KMS-11 (cell line): Measurements from ENCODE around the gene BTNL3.
"Not testable (repeated sequence)": the region's sequence is repeated elsewhere in the genome, so short reads cannot be mapped to it uniquely, and the experiment has no call there.

Source experiments
- H2AFZ ChIP-seq: fragments of 200-600 bp; sonication (generic); 2 replicates; pipeline ENCODE4 v1.6.1; 2016; ENCODE audit warnings: antibody characterized with exemption, mixed run types, low read depth
- H3K27ac ChIP-seq: fragments of 200-600 bp; sonication (generic); 2 replicates; pipeline ENCODE4 v1.6.1; 2016; ENCODE audit warnings: mild to moderate bottlenecking, mixed run types
- H3K27me3 ChIP-seq: fragments of 200-600 bp; sonication (generic); 2 replicates; pipeline ENCODE4 v1.6.1; 2017; ENCODE audit warnings: mild to moderate bottlenecking, low read depth, mixed run types, moderate library complexity; ENCODE audit not compliant: insufficient read depth
- H3K36me3 ChIP-seq: fragments of 200-600 bp; sonication (generic); 2 replicates; pipeline ENCODE4 v1.6.1; 2017; ENCODE audit warnings: mild to moderate bottlenecking, mixed run types; ENCODE audit not compliant: insufficient read depth
- H3K4me1 ChIP-seq: fragments of 200-600 bp; sonication (generic); 2 replicates; pipeline ENCODE4 v1.6.1; 2016; ENCODE audit warnings: mild to moderate bottlenecking, low read depth, mixed run types; ENCODE audit not compliant: poor library complexity, severe bottlenecking
- H3K4me2 ChIP-seq: fragments of 200-600 bp; sonication (generic); 2 replicates; pipeline ENCODE4 v1.7.0; 2016; ENCODE audit warnings: mild to moderate bottlenecking, mixed run types
- H3K4me3 ChIP-seq: fragments of 200-600 bp; sonication (generic); IDR thresholded peaks from 2 replicates; pipeline ENCODE4 v1.6.1; 2017; ENCODE audit warnings: low read depth, low read length, mixed read lengths; ENCODE audit not compliant: insufficient read depth
- H3K79me2 ChIP-seq: fragments of 200-600 bp; sonication (generic); 2 replicates; pipeline ENCODE4 v1.6.1; 2016; ENCODE audit warnings: low read depth, mixed run types; ENCODE audit not compliant: insufficient read depth
- H3K9ac ChIP-seq: fragments of 200-600 bp; sonication (generic); 2 replicates; pipeline ENCODE4 v1.6.1; 2016; ENCODE audit warnings: mild to moderate bottlenecking, mixed run types
- H4K20me1 ChIP-seq: fragments of 200-600 bp; sonication (generic); 2 replicates; pipeline ENCODE4 v1.6.1; 2016; ENCODE audit warnings: mild to moderate bottlenecking, mixed run types; ENCODE audit not compliant: insufficient read depth
- TF ChIP-seq, protein P1 (sequence below): fragments of 200-600 bp; sonication (generic); conservative IDR thresholded peaks from 2 replicates; pipeline ENCODE4 v1.6.1; 2017; ENCODE audit warnings: low read depth, mild to moderate bottlenecking, antibody characterized with exemption, low read length, moderate library complexity, mixed read lengths

Gene BTNL3

DNA sequence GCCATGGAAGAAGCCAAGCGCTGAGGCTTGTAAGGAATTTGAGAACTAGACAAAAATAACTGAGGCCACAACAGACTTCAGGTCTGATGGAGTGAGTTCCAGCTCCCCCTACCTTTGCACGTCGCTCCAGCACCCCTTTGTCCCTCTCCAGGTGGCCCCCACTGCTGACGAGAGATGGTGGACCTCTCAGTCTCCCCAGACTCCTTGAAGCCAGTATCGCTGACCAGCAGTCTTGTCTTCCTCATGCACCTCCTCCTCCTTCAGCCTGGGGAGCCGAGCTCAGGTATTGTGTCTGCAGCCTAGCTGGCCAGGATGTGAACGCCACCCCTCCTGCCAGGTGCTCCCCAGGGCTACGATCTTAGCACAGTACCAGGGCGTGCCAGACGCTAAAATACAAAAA, 56.7 kb downstream of the BTNL3 start:
- TF ChIP-seq, protein P1, sequence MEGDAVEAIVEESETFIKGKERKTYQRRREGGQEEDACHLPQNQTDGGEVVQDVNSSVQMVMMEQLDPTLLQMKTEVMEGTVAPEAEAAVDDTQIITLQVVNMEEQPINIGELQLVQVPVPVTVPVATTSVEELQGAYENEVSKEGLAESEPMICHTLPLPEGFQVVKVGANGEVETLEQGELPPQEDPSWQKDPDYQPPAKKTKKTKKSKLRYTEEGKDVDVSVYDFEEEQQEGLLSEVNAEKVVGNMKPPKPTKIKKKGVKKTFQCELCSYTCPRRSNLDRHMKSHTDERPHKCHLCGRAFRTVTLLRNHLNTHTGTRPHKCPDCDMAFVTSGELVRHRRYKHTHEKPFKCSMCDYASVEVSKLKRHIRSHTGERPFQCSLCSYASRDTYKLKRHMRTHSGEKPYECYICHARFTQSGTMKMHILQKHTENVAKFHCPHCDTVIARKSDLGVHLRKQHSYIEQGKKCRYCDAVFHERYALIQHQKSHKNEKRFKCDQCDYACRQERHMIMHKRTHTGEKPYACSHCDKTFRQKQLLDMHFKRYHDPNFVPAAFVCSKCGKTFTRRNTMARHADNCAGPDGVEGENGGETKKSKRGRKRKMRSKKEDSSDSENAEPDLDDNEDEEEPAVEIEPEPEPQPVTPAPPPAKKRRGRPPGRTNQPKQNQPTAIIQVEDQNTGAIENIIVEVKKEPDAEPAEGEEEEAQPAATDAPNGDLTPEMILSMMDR = no peak
- H3K36me3 ChIP-seq = no peaks in the 10 kb centered on the region
- no peaks in the 10 kb centered on the region for H4K20me1 ChIP-seq
- H3K4me2 ChIP-seq = no peak overlapping the region
- no peaks in the 10 kb centered on the region for H3K4me1 ChIP-seq
- no peaks in the 10 kb centered on the region for H3K27me3 ChIP-seq
- no peaks in the 10 kb centered on the region for H3K79me2 ChIP-seq
- H3K27ac ChIP-seq = no peak overlapping the region
- H3K9ac ChIP-seq = no peak overlapping the region
- H2AFZ ChIP-seq = no peak overlapping the region
- no peak overlapping the region for H3K4me3 ChIP-seq

DNA sequence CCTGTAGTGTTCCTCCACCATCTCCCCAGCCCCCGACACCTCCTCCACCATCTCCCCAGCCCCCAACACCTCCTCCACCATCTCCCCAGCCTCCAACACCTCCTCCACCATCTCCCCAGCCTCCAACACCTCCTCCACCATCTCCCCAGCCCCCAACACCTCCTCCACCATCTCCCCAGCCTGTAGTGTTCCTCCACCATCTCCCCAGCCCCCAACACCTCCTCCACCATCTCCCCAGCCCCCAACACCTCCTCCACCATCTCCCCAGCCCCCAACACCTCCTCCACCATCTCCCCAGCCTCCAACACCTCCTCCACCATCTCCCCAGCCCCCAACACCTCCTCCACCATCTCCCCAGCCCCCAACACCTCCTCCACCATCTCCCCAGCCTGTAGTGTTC, 57.2 kb downstream of the BTNL3 start:
- H3K36me3 ChIP-seq, H3K9ac ChIP-seq, H4K20me1 ChIP-seq, H3K27me3 ChIP-seq, H3K79me2 ChIP-seq, H2AFZ ChIP-seq, H3K27ac ChIP-seq, H3K4me2 ChIP-seq, H3K4me1 ChIP-seq, H3K4me3 ChIP-seq: not testable (repeated sequence)

DNA sequence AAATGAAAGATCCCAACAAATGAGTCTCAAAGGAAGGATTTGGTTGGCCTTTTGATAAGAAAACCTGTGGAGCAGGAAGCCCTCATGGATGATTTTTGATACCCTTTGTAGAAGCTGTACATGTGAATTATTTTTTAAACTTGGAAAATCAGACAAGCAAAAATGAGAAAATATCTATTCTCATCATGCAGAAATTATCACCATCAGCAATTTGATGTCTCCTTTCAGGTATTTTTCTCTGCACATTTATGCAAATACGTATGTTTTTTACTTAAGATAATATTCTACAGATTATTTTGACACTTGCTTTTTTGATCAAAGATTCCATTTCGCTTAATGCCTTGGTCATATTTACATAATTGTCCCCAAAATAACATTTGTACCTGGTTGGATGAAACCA, 58.6 kb downstream of the BTNL3 start:
- no peak overlapping the region for H2AFZ ChIP-seq

DNA sequence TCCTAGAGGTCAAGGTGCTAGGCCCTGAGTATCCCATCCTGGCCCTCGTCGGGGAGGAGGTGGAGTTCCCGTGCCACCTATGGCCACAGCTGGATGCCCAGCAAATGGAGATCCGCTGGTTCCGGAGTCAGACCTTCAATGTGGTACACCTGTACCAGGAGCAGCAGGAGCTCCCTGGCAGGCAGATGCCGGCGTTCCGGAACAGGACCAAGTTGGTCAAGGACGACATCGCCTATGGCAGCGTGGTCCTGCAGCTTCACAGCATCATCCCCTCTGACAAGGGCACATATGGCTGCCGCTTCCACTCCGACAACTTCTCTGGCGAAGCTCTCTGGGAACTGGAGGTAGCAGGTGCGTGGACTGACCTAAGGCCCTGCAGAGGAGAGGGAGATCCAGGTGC, 59.3 kb downstream of the BTNL3 start:
- TF ChIP-seq, protein P1 = no peak
- Histone ChIP-seq H3K36me3 (no peaks in the 10 kb centered on the region), H3K9ac (no peak overlapping the region), H3K79me2 (no peaks in the 10 kb centered on the region), H3K4me2 (no peak overlapping the region), H2AFZ (no peak overlapping the region), H3K27me3 (no peaks in the 10 kb centered on the region), H3K27ac (no peak overlapping the region), H4K20me1 (no peaks in the 10 kb centered on the region), H3K4me1 (no peaks in the 10 kb centered on the region), H3K4me3 (no peak overlapping the region)

More for the DNA sequence above, 58.6 kb downstream of the BTNL3 start:
- Histone ChIP-seq H3K27ac (no peak overlapping the region), H3K4me3 (no peak overlapping the region), H3K27me3 (no peaks in the 10 kb centered on the region), H3K79me2 (no peaks in the 10 kb centered on the region), H3K36me3 (no peaks in the 10 kb centered on the region), H3K4me2 (no peak overlapping the region), H4K20me1 (no peaks in the 10 kb centered on the region), H3K4me1 (no peaks in the 10 kb centered on the region), H3K9ac (no peak overlapping the region)
- TF ChIP-seq, protein P1 = no peak

DNA sequence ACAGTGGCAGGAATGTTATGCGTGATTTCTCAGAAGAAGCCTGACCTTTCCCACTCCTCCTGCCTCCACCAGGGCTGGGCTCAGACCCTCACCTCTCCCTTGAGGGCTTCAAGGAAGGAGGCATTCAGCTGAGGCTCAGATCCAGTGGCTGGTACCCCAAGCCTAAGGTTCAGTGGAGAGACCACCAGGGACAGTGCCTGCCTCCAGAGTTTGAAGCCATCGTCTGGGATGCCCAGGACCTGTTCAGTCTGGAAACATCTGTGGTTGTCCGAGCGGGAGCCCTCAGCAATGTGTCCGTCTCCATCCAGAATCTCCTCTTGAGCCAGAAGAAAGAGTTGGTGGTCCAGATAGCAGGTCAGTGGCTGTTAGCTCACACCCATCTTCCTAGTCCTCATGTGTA, 61.4 kb downstream of the BTNL3 start:
- Histone ChIP-seq H3K27me3 (no peaks in the 10 kb centered on the region), H3K4me2 (no peak overlapping the region), H3K9ac (no peak overlapping the region), H3K36me3 (no peaks in the 10 kb centered on the region), H4K20me1 (no peaks in the 10 kb centered on the region), H2AFZ (no peak overlapping the region), H3K27ac (no peak overlapping the region), H3K4me3 (no peak overlapping the region), H3K79me2 (no peaks in the 10 kb centered on the region), H3K4me1 (no peaks in the 10 kb centered on the region)
- TF ChIP-seq, protein P1 = no peak
